Fibroblast of villous mesenchyme (primary cell): ENCODE data around the gene INSYN1. TPM values are rescaled to one million over a fixed set of nuclear protein-coding genes. Genes with fewer than 3 reads are reported as not detected.

Experiments
- DNase-seq: peaks from one replicate; pipeline ENCODE4 v3.0.0-alpha.2; 2010; ENCODE audit warnings: low read depth
- H3K4me3 ChIP-seq: 2 replicates; pipeline ENCODE4 v1.5.1; 2011; ENCODE audit warnings: low read depth, mild to moderate bottlenecking, low read length
- CTCF ChIP-seq: IDR thresholded peaks from 2 replicates; pipeline ENCODE4 v1.5.1; 2012; ENCODE audit warnings: low read depth, mild to moderate bottlenecking, low read length; ENCODE audit not compliant: insufficient read depth
- total RNA-seq: library from RNA; depleted of rRNA; stranded (reverse); fragments of >200 nt; gene quantifications from 2 replicates; pipeline ENCODE4 v1.2.3, GENCODE V29; 2012

INSYN1 gene
- total RNA-seq, result under 0.01 and 0.64 TPM in 2 replicates

- peak within 1 kb of the TSS; percentile 37 for H3K4me3 ChIP-seq
- TF ChIP-seq CTCF, result no peak
- DNase-seq, result peak; percentile 17
These were observed at the start of gene INSYN1 for GRCh38 chr15:73753250-73754130. Gene INSYN1, minus strand, starts transcription at chr15:73753351. Its CDS starts 2,221 bp downstream, at chr15:73751130.

GRCh38 chr15:73802431-73803041 is 49.4 kb upstream of the INSYN1 start:
- no peak for DNase-seq
- no peak overlapping the region for H3K4me3 ChIP-seq
- no peak for TF ChIP-seq CTCF

GRCh38 chr15:73800662-73801345 is 47.7 kb upstream of the INSYN1 start:
- no peak for TF ChIP-seq CTCF
- peak; percentile 69 for DNase-seq
- H3K4me3 ChIP-seq, result no peak overlapping the region

- peak; percentile 17 for DNase-seq
- no peak overlapping the region for H3K4me3 ChIP-seq
- TF ChIP-seq CTCF, result no peak
These were observed 46.3 kb upstream of the INSYN1 start for GRCh38 chr15:73799466-73799865.

GRCh38 chr15:73797366-73798158 is 44.4 kb upstream of the INSYN1 start:
- TF ChIP-seq CTCF, result no peak
- DNase-seq, result no peak
- no peak overlapping the region for H3K4me3 ChIP-seq

GRCh38 chr15:73796331-73796831 is 43.2 kb upstream of the INSYN1 start:
- TF ChIP-seq CTCF, result no peak
- no peak for DNase-seq

More at GRCh38 chr15:73796331-73796831, 43.2 kb upstream of the INSYN1 start:
- no peak overlapping the region for H3K4me3 ChIP-seq
